BJ (cell line): ENCODE measurements around the gene PRR14L. TPM values are rescaled to one million over a fixed set of nuclear protein-coding genes. Genes with fewer than 3 reads are reported as not detected.

Experiments used
- CTCF ChIA-PET: fragments of 350-600 bp; formaldehyde crosslinking; extraction: SDS; loops from one replicate; lab custom pipeline; 2021; ENCODE audit warnings: antibody characterized with exemption, inconsistent platforms; lab: Yijun Ruan, JAX
- POLR2A ChIA-PET: fragments of 300-600 bp; sonication (Branson Sonifier 250); formaldehyde crosslinking; extraction: SDS; loops from one replicate; lab custom pipeline; 2021; ENCODE audit warnings: antibody characterized with exemption; lab: Charles Lee
- DNase-seq: peaks from one replicate; pipeline ENCODE4 v3.0.0-alpha.2; 2011; ENCODE audit warnings: low read depth
- H3K27me3 ChIP-seq: 2 replicates; pipeline ENCODE4 v1.6.0; 2011; ENCODE audit warnings: low read length; ENCODE audit not compliant: control insufficient read depth, insufficient read depth
- H3K36me3 ChIP-seq: 2 replicates; pipeline ENCODE4 v1.5.1; 2011; ENCODE audit warnings: low read length; ENCODE audit not compliant: control insufficient read depth, insufficient read depth
- H3K4me3 ChIP-seq: 2 replicates; pipeline ENCODE4 v1.5.1; 2011; ENCODE audit warnings: low read depth, mild to moderate bottlenecking, control low read depth, low read length
- CTCF ChIP-seq: IDR thresholded peaks from 2 replicates; pipeline ENCODE4 v1.5.1; 2011; ENCODE audit warnings: low read depth, mild to moderate bottlenecking, control low read depth, inconsistent platforms, low read length, moderate library complexity; ENCODE audit not compliant: insufficient read depth
- polyA plus RNA-seq: library from polyadenylated mRNA; depleted of rRNA; stranded (reverse); fragments of >200 nt; gene quantifications from 2 replicates; pipeline ENCODE4 v1.2.3, GENCODE V29; 2011

The PRR14L gene
- polyA plus RNA-seq, 1 experiment: 8.0 TPM

- ChIA-PET CTCF (interaction anchor here (1.4 kb wide), 1 partner anchor 74 kb away, joined by 4 read pairs; no protein-coding TSS in a partner anchor), POLR2A (interaction anchor here (0.5 kb wide), 1 partner anchor 8 kb away, joined by 5 read pairs; no protein-coding TSS in a partner anchor)
- TF ChIP-seq CTCF: no peak
- Histone ChIP-seq H3K36me3 (no peaks in the 10 kb centered on the region), H3K27me3 (no peaks in the 10 kb centered on the region), H3K4me3 (no peak overlapping the region)
- DNase-seq: no peak
Measured at GRCh38 chr22:31739795-31740201, 10.1 kb downstream of the PRR14L start.

GRCh38 chr22:31738566-31738965 lies 11.4 kb downstream of the PRR14L start:
- H3K4me3 ChIP-seq: no peak overlapping the region
- no peak for DNase-seq
- ChIA-PET CTCF (interaction anchor here (1.4 kb wide), 1 partner anchor 73 kb away, joined by 4 read pairs; no protein-coding TSS in a partner anchor), POLR2A (interaction anchor here (0.5 kb wide), 1 partner anchor 58 kb away, joined by 11 read pairs; no protein-coding TSS in a partner anchor)
- no peaks in the 10 kb centered on the region for H3K36me3 ChIP-seq
- no peaks in the 10 kb centered on the region for H3K27me3 ChIP-seq
- TF ChIP-seq CTCF: no peak

- CTCF ChIA-PET: no interaction called here
- DNase-seq: no peak
- no peak for TF ChIP-seq CTCF
- Histone ChIP-seq H3K36me3 (no peaks in the 10 kb centered on the region), H3K27me3 (no peaks in the 10 kb centered on the region), H3K4me3 (no peak overlapping the region)
- POLR2A ChIA-PET: no interaction called here
Measured at GRCh38 chr22:31737932-31738331, 12.0 kb downstream of the PRR14L start.

GRCh38 chr22:31736458-31736857 lies 13.5 kb downstream of the PRR14L start:
- no peak for DNase-seq
- no peaks in the 10 kb centered on the region for H3K36me3 ChIP-seq
- H3K27me3 ChIP-seq: no peaks in the 10 kb centered on the region
- ChIA-PET CTCF (interaction anchor here (0.7 kb wide), 1 partner anchor 213 kb away, joined by 3 read pairs; no protein-coding TSS in a partner anchor), POLR2A (no interaction called here)
- no peak overlapping the region for H3K4me3 ChIP-seq
- no peak for TF ChIP-seq CTCF

GRCh38 chr22:31734512-31734911 lies 15.4 kb downstream of the PRR14L start:
- POLR2A ChIA-PET: no interaction called here
- CTCF ChIA-PET: no interaction called here

More at GRCh38 chr22:31734512-31734911, 15.4 kb downstream of the PRR14L start:
- Histone ChIP-seq H3K4me3 (no peak overlapping the region), H3K36me3 (no peaks in the 10 kb centered on the region), H3K27me3 (no peaks in the 10 kb centered on the region)
- no peak for TF ChIP-seq CTCF
- DNase-seq: peak; percentile 40
